Measurements from ENCODE around the gene MYH13.
"Not testable (repeated sequence)": the region's sequence is repeated elsewhere in the genome, so short reads cannot be mapped to it uniquely, and the experiment has no call there.

MYH13 gene

DNA sequence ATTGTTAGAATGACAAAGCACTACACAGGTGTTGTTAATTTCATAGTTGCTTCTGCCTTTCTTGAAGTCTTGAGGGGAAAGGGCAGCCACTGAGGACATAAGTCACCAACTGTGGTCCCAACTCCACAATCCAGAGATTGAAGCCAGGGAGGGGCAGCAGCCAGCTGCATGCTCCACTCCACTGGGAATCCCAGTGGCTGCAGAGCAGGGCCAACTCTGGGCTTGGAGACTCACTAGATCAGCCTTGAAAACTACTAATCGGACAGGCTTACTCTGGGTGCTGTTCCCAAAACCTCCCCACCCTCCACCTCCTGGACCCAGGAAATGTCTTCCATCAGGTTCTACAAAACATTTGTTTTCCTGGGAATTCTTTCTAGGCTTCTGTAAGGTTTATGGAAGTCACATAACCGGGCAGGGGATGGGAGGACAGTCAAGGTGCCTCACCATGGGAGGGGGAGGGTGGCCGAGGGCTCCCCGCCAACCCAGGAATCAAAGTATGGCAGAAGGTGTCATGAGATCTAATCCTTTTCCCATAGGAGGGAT lies 68.0 kb downstream of the MYH13 start:
- DNase-seq (ENCODE audit: low read depth) = no peak

- DNase-seq (ENCODE audit: low read depth) = no peak
Observed at GRCh38 chr17:10297691-10298090, 75.1 kb downstream of the MYH13 start.

- no peak for DNase-seq (ENCODE audit: low read depth)
Observed at GRCh38 chr17:10295728-10296343, 77.0 kb downstream of the MYH13 start.

GRCh38 chr17:10294180-10294579 lies 78.6 kb downstream of the MYH13 start:
- DNase-seq (ENCODE audit: low read depth) = no peak

- no peak for DNase-seq (ENCODE audit: low read depth)
Observed at GRCh38 chr17:10292057-10292937, 80.5 kb downstream of the MYH13 start.

- DNase-seq (ENCODE audit: low read depth) = not testable (repeated sequence)
Observed at GRCh38 chr17:10291576-10291975, 81.2 kb downstream of the MYH13 start.

- no peak for DNase-seq (ENCODE audit: low read depth)
Observed at GRCh38 chr17:10290041-10290440, 82.8 kb downstream of the MYH13 start.

GRCh38 chr17:10286324-10286723 lies 86.5 kb downstream of the MYH13 start:
- no peak for DNase-seq (ENCODE audit: low read depth)

- DNase-seq (ENCODE audit: low read depth) = no peak
Observed at GRCh38 chr17:10285896-10286295, 86.9 kb downstream of the MYH13 start.

DNA sequence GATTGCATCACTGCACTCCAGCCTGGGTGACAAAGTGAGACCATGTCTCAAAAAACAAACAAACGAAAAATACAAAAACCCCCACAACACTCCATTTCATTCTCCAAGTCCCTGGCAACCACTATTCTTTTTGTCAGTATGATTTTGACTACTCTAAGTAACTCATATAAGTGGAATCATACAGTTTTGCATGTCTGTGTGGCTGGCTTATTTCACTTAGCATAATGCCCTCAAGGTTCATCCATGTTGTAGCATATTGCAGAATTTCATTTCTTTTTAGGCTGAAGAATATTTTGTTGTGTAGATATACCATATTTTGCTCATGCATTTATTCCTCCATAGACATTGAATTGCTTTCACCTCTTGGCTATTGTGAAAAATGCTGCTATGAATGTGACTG lies 92.7 kb downstream of the MYH13 start:
- no peak for DNase-seq (ENCODE audit: low read depth)

- no peak for DNase-seq (ENCODE audit: low read depth)
Observed at GRCh38 chr17:10278218-10278617, 94.6 kb downstream of the MYH13 start.

GRCh38 chr17:10276436-10276835 lies 96.4 kb downstream of the MYH13 start:
- no peak for DNase-seq (ENCODE audit: low read depth)

GRCh38 chr17:10275418-10275817 lies 97.4 kb downstream of the MYH13 start:
- no peak for DNase-seq (ENCODE audit: low read depth)

DNA sequence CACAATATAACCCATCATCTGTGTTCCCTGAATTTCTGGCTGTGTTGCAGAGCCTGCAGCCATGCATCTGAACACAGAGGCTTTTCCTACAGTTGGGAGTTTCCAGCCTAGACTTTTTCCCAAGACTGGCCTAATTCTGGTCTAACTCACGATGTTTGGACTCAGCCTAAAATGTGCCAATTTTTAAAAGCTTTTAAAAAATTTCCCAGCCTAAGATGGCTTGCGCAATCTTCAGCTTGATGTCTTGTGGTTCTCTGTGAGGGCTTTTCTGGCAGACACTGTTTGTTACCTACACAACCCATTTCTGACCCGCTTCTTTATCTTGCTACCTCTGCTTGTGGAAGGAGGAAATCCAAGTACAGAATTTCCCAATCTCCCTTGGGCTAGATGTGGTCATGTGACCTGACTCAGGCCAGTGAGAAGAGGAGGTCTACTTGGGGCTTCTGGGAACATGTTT lies 101.7 kb downstream of the MYH13 start:
- no peak for DNase-seq (ENCODE audit: low read depth)

GRCh38 chr17:10270258-10270657 lies 102.5 kb downstream of the MYH13 start:
- DNase-seq (ENCODE audit: low read depth) = no peak

DNA sequence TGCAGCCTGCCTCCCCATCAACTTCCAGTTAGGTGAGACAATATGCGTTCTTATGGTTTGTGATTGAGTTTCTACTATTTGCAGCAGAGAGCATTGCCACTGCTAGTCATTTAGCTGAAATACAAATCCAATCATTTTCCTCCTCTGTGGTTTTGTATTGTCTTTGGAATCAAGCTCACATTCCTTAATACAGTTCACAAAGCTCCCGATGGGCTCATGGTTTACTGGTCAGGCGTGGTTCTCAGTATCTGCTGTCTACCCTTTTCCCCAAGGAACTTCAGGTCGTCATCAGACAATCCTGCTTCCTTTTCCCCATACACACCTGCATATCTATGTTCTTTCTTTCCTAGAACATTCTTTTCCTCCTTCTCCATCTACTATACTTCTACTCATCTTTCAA lies 104.8 kb downstream of the MYH13 start:
- DNase-seq (ENCODE audit: low read depth) = no peak

DNA sequence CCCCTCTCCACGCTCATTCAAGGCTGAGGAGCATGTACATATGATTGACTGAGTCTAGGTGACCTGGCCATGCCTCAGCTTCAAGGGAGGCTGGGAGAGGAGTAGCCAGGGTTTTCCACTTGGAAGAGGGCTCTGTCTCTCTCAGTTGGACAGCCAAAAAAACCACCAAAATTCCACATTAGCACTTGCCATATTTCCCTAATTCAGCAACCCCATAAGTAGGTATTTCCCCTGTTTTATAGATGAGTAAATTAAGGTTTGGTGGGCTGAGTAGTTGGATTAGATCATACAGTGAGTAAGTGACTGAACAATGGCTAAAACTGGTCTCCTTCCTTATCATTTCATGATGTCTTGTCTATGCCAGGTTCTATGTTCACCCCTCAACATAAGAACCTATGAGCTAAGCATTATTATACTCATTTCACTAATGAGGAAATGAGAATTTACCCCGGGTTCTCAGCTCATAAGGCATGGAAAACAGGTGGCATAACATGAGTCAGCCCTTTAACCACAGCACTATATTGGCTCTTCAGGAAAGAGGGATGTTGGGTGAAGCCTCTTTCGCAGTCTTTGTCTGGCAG lies 106.4 kb downstream of the MYH13 start:
- no peak for DNase-seq (ENCODE audit: low read depth)

DNA sequence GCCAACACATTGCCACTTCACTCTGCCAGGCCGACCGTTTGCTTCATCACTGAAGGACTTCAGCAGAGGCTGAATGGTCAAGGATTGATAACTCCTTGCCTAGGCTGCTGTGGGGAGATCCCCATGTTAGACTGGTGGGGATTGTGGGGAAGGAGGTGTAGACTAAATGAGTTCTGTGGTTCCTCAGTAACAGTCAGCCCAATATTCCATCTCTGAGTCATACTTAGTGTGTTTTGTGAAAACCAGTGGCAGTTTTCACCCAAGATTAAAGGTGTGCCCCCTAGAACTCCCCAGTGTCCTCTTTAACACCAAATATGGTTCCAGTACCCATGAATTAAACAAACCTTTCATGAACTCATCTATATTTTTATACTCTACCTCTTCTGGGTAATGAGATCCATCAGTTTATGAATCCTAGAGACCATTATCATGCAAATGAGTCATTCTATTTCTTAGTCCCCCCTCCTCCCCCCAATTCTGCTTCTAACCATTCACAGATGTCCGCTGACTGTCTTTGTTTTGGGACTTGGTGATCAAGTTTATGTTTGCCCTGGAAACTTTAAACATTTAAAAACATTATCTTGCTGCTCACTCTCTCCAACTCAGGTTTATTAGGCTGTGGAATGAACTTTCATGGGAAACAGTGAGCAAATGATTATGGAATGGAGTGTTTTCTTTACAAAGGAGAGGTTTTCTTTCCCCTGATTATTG lies 107.6 kb downstream of the MYH13 start:
- no peak for DNase-seq (ENCODE audit: low read depth)

GRCh38 chr17:10264051-10264450 lies 108.8 kb downstream of the MYH13 start:
- DNase-seq (ENCODE audit: low read depth) = no peak

DNA sequence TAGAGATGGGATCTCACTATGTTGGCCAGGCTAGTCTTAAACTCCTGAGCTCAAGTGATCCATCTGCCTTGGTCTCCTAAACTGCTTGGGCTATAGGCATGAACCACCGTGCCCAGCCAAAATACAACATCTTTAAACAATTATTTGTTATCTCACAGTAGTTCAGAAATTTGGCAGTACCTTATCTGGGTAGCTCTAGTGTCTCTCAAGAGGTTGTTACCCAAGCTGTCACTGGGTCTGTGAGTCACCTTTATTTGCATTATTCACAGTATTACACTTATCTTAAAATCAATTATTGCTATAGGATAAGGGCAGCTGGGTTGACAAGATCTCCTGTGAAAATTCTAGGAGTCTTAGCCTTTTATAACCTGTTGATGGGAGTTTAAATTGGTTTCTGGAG lies 110.4 kb downstream of the MYH13 start:
- no peak for DNase-seq (ENCODE audit: low read depth)

- DNase-seq (ENCODE audit: low read depth) = no peak
Observed at GRCh38 chr17:10261098-10261497, 111.7 kb downstream of the MYH13 start.
